Measurements from ENCODE around the gene EXOC4.

DNA sequence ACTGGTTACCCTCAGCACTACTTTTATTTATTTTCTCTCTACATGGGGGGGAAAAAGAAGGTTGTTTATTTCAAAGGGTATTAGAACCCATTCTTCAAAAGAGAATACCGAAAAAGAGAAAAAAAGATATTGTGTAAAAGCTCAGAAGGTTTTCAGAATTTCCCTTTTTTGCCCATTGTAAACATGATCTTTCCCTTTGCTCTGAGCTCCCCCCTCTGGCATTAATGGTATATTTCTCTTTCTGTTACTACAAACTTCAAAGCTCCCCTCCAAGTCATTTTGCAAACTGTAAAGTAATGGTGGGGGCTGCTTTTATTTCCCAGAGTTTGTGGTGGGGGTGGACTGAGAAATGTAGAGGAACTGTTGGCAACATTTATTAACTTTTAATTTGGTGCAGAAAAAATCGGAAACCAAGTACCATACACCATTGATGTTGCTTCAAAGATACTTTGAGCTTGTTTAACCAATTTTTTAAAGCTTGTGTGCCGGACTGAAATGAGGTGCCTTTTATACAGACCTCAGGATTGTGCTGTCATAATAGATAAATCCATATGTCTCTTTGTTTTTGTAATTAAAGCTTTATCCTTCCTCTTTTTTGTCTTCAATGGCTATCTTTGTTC lies 181.5 kb downstream of the EXOC4 start:
- TF ChIP-seq, protein P1, sequence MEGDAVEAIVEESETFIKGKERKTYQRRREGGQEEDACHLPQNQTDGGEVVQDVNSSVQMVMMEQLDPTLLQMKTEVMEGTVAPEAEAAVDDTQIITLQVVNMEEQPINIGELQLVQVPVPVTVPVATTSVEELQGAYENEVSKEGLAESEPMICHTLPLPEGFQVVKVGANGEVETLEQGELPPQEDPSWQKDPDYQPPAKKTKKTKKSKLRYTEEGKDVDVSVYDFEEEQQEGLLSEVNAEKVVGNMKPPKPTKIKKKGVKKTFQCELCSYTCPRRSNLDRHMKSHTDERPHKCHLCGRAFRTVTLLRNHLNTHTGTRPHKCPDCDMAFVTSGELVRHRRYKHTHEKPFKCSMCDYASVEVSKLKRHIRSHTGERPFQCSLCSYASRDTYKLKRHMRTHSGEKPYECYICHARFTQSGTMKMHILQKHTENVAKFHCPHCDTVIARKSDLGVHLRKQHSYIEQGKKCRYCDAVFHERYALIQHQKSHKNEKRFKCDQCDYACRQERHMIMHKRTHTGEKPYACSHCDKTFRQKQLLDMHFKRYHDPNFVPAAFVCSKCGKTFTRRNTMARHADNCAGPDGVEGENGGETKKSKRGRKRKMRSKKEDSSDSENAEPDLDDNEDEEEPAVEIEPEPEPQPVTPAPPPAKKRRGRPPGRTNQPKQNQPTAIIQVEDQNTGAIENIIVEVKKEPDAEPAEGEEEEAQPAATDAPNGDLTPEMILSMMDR (IDR thresholded peaks at IDR 0.05), result peak in 2 of 3 experiments; percentile 8 to 13
- no peak for TF ChIP-seq POLR2A (IDR thresholded peaks at IDR 0.05)

All from vagina (tissue), 2 donors.